GM10266 (cell line): ENCODE data around the gene C3orf20.

Experiments used
- DNase-seq: peaks from one replicate; pipeline ENCODE4 v3.0.0; 2012; ENCODE audit errors: extremely low spot score
- TF ChIP-seq, protein P1 (sequence below): IDR thresholded peaks from 2 replicates; pipeline ENCODE4 v1.5.1; 2012; ENCODE audit warnings: mild to moderate bottlenecking, low read depth; ENCODE audit not compliant: control insufficient read depth, insufficient read depth; ENCODE audit errors: missing control alignments

Gene C3orf20

DNA sequence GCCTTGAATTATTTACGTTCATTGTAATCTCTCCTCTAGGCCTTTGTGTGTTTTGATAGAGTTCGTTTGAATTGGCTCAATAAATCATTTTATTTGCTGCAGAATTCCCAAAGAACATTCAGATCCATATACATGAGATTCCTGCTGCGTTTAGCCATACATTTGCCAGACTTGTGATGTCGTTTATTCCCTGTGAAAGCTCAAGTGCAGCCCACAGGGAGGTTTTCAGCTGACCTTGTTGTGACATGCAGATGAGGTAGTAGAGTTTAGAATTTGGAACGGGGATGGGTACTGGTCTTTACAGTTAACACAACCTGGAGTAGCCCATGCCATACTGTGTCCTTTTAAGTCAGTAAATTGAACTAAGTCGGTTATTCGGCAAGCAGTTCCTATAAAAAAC is at the start of gene C3orf20:
Gene C3orf20, plus strand, starts transcription at position 301 of the 400 bp plus-strand sequence. CDS start 7,573 bp downstream, outside the sequence.
- DNase-seq = no peak
- TF ChIP-seq, protein P1, sequence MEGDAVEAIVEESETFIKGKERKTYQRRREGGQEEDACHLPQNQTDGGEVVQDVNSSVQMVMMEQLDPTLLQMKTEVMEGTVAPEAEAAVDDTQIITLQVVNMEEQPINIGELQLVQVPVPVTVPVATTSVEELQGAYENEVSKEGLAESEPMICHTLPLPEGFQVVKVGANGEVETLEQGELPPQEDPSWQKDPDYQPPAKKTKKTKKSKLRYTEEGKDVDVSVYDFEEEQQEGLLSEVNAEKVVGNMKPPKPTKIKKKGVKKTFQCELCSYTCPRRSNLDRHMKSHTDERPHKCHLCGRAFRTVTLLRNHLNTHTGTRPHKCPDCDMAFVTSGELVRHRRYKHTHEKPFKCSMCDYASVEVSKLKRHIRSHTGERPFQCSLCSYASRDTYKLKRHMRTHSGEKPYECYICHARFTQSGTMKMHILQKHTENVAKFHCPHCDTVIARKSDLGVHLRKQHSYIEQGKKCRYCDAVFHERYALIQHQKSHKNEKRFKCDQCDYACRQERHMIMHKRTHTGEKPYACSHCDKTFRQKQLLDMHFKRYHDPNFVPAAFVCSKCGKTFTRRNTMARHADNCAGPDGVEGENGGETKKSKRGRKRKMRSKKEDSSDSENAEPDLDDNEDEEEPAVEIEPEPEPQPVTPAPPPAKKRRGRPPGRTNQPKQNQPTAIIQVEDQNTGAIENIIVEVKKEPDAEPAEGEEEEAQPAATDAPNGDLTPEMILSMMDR = no peak

DNA sequence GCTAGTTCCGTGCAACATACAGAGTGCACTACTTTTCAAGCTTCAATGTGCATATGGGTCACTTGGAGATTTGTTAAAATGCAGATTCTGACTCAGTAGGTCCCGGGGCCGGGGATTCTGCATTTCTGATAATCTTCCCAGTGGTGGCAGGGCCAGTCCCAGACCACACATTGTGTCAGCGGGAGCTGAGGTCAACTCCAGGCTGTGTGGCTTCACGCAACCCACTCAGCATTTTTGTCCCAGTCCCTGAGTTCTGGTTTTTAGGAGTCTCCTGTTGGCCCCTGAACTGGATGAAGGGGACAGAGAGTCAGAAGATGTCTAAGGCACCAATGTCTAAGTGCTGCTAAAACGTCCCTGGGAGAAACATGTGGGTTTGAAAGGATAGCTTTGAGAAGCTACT is 49.5 kb upstream of the C3orf20 start:
- TF ChIP-seq, protein P1 = no peak
- DNase-seq = no peak

DNA sequence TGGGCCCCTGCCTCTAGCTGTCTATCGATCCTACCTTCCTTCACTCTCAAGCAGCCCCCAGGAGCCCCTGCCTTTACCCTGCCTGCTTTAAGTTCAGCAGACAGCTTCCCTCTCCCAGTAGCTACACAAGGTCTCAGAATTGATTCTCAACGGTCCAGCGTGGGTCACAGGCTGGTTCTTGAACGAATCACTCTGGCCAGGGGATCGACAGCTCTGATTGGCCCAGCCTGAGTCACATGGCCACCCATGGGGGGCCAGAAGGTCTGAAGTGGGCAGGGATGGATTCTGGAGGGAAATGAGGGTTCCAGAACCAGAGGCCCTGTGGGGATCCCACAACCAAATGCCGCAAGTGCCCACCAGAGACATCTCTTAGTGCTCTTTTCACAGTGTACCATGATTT is 47.1 kb upstream of the C3orf20 start:
- no peak for DNase-seq
- TF ChIP-seq, protein P1 = no peak

DNA sequence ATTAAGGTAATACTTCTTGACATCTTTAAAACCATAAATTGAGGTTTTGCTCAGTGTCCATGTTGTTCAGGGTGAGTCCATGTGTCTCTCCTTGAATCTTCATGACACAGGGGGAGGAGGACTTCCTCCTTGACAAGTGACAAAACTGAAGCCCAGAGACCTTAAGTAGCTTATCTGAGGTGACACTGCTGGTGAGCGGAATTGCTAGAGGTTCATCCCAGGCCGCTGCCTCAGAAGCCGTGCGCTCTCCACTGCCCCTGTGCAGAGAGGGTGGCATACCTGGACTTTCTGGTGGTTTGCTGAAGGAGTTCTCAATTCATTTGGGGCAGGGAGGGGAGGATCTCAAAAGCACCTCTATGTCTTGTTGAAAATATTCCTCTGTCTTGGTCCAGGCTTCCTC is 46.5 kb upstream of the C3orf20 start:
- TF ChIP-seq, protein P1 = no peak
- no peak for DNase-seq

DNA sequence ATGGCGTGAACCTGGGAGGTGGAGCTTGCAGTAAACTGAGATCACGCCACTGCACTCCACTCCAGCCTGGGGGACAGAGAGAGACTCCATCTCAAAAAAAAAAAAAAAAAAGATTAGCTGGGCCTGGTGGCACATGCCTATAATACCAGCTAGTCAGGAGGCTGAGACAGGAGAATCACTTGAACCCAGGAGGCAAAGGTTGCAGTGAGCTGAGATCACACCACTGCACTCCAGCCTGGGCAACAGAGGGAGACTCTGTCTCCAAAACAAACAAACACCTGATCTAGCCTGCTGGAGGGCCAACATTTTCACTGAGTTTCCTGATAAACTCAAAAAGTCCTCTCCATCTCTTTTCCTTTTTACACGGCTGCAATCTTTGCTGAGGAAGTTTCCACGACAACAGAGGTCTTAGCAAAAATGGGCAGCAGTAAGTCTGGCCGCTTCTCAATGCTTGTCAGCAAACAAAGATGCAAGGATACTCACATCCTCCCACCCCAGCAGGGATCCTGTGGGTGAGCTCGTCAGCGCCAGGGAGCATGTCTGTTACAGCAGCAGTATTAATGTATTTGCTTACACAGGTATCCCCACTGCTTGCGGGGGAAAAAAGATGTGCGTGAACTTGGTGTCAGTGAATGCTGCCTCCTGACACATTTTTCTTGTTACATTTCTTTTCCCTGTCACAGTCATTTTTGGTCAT is 44.4 kb upstream of the C3orf20 start:
- no peak for DNase-seq
- TF ChIP-seq, protein P1 = no peak

DNA sequence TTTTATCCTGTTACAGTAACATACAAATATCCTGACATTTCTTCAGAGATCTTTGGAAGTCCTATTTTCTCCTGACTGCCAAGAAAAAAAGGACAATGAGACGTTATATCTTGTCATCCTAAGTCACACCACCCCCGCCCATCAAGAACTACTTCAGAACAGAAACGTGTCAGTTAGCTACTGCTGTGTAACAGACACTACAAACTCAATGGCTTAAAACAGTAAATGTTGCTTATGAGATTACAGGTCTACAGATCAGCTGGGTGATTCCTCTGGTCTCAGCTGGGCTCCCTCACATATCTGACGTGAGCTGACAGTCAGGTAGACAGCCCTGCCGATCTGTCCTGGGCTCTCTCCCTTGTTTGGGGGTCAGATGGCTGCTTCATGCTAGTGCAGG is 43.8 kb upstream of the C3orf20 start:
- DNase-seq = no peak
- TF ChIP-seq, protein P1 = no peak

DNA sequence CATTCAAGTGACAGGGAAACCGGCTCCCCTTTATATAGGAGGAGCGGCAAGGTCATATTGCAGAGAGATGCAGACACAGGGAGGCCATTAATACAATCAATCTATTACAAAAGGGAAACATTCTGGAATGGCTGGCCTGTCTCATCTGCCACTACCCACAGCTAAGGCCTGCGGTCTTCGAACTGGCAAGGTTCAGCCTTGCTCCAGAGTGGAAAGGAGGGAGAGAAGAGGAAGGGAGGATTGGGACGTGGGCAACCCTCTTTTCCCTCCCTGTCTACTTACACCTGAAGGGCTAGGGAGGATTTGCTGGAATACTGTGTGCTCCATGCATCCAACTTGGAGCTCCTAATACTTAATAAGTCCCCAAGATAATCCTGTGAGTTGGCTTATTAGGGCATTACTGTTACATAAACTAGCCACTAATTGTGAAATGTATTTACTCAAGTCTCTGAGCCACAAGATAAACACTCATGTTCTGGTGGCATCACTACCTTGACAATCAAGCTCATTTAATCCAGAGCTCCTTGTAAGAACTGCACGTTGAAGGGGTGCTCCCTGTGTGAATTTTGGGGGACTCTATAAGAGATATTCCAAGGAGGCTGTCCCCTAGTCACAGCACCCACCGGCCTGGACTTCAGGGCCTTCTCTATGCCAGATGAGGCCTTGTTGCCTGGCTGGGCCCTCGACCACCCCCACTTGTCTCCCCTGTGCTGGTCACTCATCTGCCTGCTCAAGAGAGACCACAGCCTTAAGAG is 43.1 kb upstream of the C3orf20 start:
- TF ChIP-seq, protein P1 = no peak
- DNase-seq = no peak
